SK-N-MC (cell line): ENCODE results near the gene NEK7.

Source experiments
- DNase-seq: peaks from one replicate; pipeline ENCODE4 v3.0.0-alpha.2; 2011; ENCODE audit warnings: low read depth, low spot score
- H3K27ac ChIP-seq: fragments of 200-600 bp; sonication (generic); 2 replicates; pipeline ENCODE4 v1.5.1; 2016; ENCODE audit warnings: mixed run types
- H3K36me3 ChIP-seq: fragments of 200-600 bp; sonication (generic); 2 replicates; pipeline ENCODE4 v1.6.1; 2017; ENCODE audit warnings: antibody characterized with exemption, low read length, mixed read lengths; ENCODE audit not compliant: insufficient read depth
- H3K4me3 ChIP-seq: fragments of 200-600 bp; sonication (generic); 2 replicates; pipeline ENCODE4 v1.5.1; 2016
- H3K9ac ChIP-seq: fragments of 200-600 bp; sonication (generic); 2 replicates; pipeline ENCODE4 v1.8.0; 2017; ENCODE audit warnings: mixed run types, mixed read lengths; ENCODE audit not compliant: insufficient read length
- H3K9me3 ChIP-seq: fragments of 200-600 bp; sonication (generic); 2 replicates; pipeline ENCODE4 v1.6.1; 2017; ENCODE audit warnings: low read depth, mild to moderate bottlenecking, antibody characterized with exemption, low read length, moderate library complexity, mixed read lengths
- EZH2 ChIP-seq: fragments of 200-600 bp; sonication (generic); IDR thresholded peaks from one replicate; pipeline ENCODE4 v1.6.1; 2017; ENCODE audit warnings: antibody characterized with exemption
- FOXP2 ChIP-seq: optimal IDR thresholded peaks from 2 replicates; pipeline ENCODE3; 2011; ENCODE audit warnings: mild to moderate bottlenecking, moderate library complexity; ENCODE audit not compliant: insufficient read depth; ENCODE audit errors: extremely low read length, control extremely low read depth
- POLR2AphosphoS5 ChIP-seq: IDR thresholded peaks from 2 replicates; pipeline ENCODE4 v1.6.1; 2012; ENCODE audit warnings: mild to moderate bottlenecking, low read depth, low read length, borderline replicate concordance

Gene NEK7

GRCh38 chr1:198160946-198161614, 4.3 kb downstream of the NEK7 start:
- Histone ChIP-seq H3K4me3 (peak overlapping the region; percentile 93), H3K27ac (peak overlapping the region; percentile 66), H3K9me3 (no peaks in the 10 kb centered on the region), H3K36me3 (no peaks in the 10 kb centered on the region), H3K9ac (peak overlapping the region; percentile 80)
- TF ChIP-seq POLR2AphosphoS5 (no peak), FOXP2 (no peak), EZH2 (no peak)
- no peak for DNase-seq

DNA sequence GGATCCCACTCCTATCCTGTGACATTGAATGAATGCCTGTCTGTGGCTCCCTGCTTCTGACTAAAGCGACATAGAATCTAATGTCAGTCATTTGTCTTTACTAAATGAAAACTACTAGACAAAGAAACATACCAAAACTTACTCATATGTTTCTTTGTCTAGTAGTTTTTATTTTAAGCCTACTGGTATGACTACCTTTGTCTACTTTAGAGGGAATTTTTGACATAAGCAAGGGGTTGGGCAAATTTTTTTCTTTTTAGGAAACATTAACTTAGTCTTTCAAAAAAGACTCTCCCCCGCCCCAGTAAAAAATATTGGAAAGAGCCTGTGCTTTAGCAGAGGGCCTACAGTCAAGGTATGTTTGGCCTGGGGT, 4.9 kb downstream of the NEK7 start:
- Histone ChIP-seq H3K4me3 (no peak overlapping the region), H3K9ac (no peak overlapping the region), H3K27ac (no peak overlapping the region), H3K36me3 (no peaks in the 10 kb centered on the region), H3K9me3 (no peaks in the 10 kb centered on the region)
- TF ChIP-seq POLR2AphosphoS5, result no peak
- no peak for TF ChIP-seq FOXP2
- TF ChIP-seq EZH2, result no peak
- no peak for DNase-seq

DNA sequence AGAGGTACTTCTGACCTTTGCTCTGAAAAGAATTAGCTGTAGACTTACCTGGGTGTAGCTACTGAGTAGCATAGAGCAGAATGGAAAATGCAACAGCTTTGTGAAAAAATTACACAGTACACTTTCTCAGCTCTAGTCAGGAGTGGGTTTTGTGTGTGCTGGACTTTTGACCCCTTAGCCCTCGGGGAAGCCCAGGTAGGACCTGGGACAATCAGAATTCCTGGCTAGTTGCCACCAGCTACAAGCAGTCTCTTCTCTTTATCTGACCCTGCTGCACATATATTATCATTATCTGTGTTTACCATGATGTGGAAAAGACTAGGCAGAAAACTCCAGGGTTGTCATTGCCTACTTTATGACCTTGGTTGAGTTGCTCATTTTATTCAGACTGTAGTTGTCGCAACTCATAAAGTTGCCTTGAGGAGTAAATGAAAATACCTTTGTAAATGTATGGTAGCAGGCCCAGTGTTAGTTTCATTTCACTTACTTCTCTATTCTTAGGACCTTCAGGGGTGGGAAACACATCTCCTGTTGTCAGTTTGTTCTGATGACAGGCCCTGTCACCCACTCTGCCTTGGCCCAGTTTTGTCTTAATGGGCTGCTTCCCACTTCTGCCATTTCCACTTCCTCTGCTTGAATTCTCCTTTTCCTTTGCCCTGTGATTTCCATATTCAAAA, 5.4 kb downstream of the NEK7 start:
- Histone ChIP-seq H3K36me3 (no peaks in the 10 kb centered on the region), H3K27ac (peak overlapping the region; percentile 67; the same call in 1 of the 2 replicates), H3K9ac (no peak overlapping the region), H3K4me3 (no peak overlapping the region), H3K9me3 (no peaks in the 10 kb centered on the region)
- no peak for DNase-seq
- TF ChIP-seq POLR2AphosphoS5 (no peak), FOXP2 (no peak), EZH2 (no peak)

DNA sequence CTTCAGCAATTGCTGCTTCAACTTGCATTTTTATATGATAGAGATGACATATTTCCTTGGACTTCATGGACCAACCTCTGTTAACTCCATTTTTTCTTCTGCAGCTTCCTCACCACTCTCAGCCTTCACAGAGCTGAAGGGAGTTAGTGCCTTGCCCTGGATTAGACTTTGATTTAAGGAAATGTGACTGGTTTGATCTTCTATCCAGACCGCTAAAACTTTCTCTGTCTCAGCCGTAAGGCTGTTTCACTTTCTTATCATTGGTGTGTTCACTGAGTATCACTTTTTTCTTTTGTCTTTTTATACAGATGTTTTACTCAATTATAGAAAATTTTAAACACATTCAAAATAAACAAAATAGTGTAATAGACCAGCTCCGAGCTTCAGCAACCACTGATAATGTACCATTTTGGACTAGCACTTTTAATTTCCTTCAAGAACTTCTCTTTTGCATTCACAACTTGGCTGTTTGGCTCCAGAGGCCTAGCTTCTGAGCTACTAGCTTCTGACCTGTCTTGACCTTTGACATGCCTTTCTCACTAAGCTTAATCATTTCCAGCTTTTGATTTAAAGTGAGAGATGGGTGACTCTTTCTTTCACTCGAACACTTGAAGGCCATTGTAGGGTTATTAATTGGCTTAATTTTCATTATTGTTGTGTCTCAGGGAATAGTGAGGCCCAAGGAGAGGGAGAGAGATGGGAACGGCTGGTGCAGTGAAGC, 9.3 kb downstream of the NEK7 start:
- Histone ChIP-seq H3K9ac (no peak overlapping the region), H3K4me3 (no peak overlapping the region), H3K36me3 (no peaks in the 10 kb centered on the region), H3K27ac (no peak overlapping the region), H3K9me3 (no peaks in the 10 kb centered on the region)
- TF ChIP-seq FOXP2, result no peak
- TF ChIP-seq EZH2, result no peak
- no peak for TF ChIP-seq POLR2AphosphoS5
- DNase-seq, result no peak

GRCh38 chr1:198166900-198167299, 10.1 kb downstream of the NEK7 start:
- Histone ChIP-seq H3K27ac (no peak overlapping the region), H3K4me3 (no peak overlapping the region), H3K36me3 (no peaks in the 10 kb centered on the region), H3K9me3 (no peaks in the 10 kb centered on the region), H3K9ac (no peak overlapping the region)
- TF ChIP-seq EZH2 (no peak), FOXP2 (no peak), POLR2AphosphoS5 (no peak)
- DNase-seq, result no peak

- Histone ChIP-seq H3K27ac (no peak overlapping the region), H3K9me3 (no peaks in the 10 kb centered on the region), H3K9ac (no peak overlapping the region), H3K36me3 (no peaks in the 10 kb centered on the region), H3K4me3 (no peak overlapping the region)
- no peak for DNase-seq
- TF ChIP-seq EZH2 (no peak), POLR2AphosphoS5 (no peak), FOXP2 (no peak)
Measured at GRCh38 chr1:198167436-198167934, 10.7 kb downstream of the NEK7 start.

- Histone ChIP-seq H3K9ac (no peak overlapping the region), H3K36me3 (no peaks in the 10 kb centered on the region), H3K4me3 (no peak overlapping the region), H3K27ac (no peak overlapping the region), H3K9me3 (no peaks in the 10 kb centered on the region)
- DNase-seq, result no peak
- TF ChIP-seq FOXP2 (no peak), POLR2AphosphoS5 (no peak), EZH2 (no peak)
Measured at GRCh38 chr1:198168227-198168626, 11.4 kb downstream of the NEK7 start.

- Histone ChIP-seq H3K4me3 (no peak overlapping the region), H3K36me3 (no peaks in the 10 kb centered on the region), H3K27ac (no peak overlapping the region), H3K9me3 (no peaks in the 10 kb centered on the region), H3K9ac (no peak overlapping the region)
- no peak for TF ChIP-seq EZH2
- no peak for TF ChIP-seq FOXP2
- no peak for TF ChIP-seq POLR2AphosphoS5
- no peak for DNase-seq
Measured at GRCh38 chr1:198169672-198170071, 12.9 kb downstream of the NEK7 start.
